ELR (cell line): ENCODE data around the gene LRRC71.

Experiments
- DNase-seq: peaks from one replicate; pipeline ENCODE4 v3.0.0-alpha.2; 2015; ENCODE audit warnings: low read depth

LRRC71 gene

DNA sequence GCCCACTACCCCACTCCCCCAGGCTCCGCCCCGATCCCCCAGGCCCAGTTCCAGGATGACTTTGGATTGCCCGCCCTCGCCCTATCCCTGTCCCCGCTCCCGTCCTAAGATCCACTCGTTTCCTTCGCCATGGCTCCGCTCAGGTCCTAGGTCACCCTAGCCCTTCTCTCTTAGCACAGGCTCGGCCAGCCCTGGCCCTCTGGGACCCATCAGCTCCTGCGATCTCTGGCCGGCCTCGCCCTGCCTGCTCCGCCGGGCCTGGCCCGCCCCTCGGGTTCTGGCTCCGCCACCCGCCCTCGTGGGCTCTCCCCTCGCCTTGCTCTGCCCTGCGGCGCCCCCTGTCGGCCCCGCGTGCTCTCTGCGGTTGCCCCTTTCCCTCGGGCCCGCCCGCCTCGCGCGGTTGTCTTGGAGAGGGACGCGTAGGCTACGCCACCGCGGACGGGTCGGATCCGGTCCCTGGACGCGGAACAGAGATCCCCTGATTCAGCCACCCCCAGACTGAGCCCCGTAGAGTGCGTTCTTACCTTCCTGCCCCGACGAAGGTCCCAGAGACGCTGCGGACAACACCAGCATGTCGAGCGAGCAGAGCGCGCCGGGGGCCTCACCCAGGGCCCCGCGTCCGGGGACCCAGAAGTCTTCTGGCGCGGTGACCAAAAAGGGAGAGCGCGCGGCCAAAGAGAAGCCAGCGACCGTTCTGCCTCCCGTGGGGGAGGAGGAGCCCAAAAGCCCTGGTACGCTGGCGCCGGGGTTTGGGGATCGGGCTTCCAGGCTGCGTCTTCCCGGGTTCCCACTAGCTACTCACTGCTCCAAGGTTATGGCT is at the start of gene LRRC71:
Gene LRRC71, plus strand, starts transcription at position 400 of the 820 bp plus-strand sequence. Its CDS starts 172 bp downstream, at position 572.
- DNase-seq = peak; percentile 87

DNA sequence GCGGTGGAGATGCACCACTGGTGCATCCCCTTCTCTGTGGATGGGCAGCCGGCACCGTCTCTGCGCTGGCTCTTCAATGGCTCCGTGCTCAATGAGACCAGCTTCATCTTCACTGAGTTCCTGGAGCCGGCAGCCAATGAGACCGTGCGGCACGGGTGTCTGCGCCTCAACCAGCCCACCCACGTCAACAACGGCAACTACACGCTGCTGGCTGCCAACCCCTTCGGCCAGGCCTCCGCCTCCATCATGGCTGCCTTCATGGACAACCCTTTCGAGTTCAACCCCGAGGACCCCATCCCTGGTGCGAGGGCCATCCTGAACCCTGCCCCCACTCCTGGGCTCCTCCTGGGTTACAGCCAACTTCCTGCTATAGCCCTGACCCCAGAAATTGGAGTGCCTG is 46.8 kb upstream of the LRRC71 start:
- DNase-seq = no peak

DNA sequence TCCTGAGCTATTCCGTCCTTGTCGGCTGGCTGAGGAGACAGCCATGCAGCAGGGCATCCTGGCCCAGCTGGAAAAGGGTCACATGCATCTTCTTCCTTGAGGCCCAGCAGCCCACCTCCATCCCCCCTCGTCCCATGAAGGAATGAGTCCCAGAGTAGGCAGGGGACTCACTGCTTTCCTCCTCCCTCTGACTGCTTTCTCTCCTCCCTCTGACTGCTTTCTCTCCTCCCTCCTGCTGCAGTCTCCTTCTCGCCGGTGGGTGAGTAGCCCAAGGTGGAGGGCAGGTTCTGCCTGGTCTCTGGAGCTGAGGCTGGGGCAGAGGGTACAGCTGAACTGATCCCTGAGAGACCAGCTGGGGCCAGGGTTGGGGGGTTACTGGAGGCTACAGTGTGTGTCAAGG is 46.3 kb upstream of the LRRC71 start:
- DNase-seq = no peak

DNA sequence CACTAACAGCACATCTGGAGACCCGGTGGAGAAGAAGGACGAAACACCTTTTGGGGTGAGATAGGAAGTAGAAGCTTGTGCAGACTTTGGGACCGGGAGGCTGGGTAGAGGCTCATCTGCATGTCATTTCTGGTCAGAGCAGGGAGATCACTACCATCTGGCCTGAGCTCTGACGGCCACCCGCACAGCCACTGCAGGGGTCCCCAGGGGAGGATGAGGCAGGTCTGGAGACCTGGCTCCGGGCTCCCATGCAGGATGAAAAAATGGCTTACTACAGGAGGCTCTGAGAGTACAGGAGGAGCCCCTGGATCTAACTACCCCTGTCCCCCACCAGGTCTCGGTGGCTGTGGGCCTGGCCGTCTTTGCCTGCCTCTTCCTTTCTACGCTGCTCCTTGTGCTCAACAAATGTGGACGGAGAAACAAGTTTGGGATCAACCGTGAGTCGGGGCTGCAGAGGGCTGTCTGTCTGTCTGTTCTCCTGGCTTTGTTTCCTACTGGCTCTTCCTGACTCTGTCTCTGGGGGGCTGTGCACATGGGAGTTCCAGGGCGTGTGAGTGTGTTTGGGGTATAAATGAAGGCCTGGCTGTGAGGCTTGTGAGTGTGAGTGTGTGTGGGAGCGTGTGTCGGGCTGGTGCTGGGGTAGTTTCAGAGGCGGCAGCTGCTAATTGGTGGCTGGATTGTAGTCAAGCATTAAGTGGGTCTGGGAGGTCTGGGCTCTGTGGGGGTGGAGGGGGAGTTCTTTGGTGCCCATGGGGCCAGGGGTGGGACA is 45.7 kb upstream of the LRRC71 start:
- no peak for DNase-seq

DNA sequence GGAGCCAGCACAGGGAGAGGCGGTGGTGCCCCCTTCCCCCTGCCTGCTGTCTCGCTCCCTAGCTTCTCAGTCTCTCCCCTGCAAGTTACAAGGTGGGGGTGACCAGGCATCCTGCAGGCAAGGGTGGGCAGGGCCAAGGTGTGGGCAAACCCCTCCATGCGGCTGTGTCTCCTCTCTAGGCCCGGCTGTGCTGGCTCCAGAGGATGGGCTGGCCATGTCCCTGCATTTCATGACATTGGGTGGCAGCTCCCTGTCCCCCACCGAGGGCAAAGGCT is 45.2 kb upstream of the LRRC71 start:
- DNase-seq = no peak

DNA sequence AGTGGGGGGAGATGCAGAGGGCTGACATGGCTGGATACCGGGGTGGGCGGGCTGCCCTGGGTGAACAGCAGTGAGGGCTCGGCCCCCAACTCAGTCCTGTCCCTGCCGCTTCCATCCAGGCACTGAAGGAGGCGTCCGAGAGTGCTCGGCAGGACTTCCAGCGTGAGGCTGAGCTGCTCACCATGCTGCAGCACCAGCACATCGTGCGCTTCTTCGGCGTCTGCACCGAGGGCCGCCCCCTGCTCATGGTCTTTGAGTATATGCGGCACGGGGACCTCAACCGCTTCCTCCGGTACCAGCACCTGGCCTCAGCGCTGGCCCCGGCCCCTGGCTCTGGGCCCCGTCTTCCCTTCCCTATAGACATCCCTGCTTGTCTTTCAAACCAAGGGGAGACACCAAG is 44.2 kb upstream of the LRRC71 start:
- DNase-seq = no peak

DNA sequence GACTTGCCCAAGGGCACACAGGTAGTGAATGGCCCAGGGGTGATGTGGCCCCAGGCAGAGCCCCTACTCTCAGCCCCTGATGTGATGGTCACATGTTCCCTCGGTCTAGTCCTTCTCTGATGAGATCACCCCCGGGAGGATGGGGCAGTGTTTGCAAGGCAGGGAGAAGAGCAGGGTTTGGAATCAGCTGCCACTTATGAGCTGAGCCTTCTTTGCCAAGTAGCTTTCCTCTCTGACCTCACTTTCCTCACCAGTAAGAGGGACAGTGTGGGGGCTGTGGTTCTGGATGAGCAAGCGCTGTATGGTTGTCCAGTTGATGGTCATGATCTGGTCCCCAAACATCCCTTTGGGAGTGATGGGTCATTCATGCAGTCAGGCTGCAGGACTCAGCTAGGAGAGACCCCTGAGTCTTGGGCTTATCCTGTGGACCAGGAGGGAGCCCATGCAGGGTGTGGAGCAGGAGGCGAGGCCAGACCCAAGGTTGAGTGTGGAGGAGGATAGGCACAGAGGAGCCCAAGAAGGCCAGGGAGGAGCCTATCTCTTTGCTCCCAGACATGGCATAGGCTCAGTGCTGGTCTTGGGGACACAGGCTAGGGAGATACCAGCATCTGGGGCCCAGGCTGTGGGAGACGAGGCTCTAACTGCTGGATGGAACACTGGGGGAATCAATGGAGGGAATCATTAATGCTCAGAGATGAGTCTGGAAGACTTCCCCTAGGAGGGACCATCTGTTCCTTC is 42.8 kb upstream of the LRRC71 start:
- DNase-seq = no peak

DNA sequence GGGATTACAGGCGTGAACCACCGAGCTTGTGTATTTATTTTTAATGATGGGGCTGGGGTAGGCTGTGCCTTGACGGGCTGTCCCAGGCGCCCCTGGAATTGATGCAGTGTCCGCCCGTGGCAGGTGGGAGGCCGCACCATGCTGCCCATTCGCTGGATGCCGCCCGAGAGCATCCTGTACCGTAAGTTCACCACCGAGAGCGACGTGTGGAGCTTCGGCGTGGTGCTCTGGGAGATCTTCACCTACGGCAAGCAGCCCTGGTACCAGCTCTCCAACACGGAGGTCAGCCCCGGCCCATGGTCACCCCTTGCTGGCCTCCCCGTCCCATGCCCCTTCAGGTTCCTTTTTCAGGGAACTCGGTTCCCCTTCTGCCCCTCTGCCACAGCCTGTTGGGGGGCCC is 40.6 kb upstream of the LRRC71 start:
- DNase-seq = no peak

DNA sequence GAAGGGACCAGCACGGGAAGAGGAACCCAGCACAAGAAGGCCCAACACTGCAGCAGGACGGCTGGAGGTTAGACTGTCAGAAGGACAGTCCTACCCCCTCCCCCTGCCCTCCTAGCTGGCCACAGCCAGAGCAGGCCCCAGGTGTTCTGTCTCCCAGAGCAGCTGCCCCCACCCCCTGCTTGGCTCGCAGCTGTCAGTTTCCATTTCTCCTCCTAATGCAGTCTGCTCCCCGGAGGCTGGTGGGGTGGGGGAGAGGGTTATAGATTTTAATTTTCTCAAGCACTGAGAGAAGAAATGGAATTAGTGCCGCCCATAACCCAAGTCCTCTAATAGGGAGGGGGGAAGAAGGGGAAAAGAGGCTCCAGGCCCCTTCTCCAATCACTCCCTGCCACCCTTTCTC is 40.0 kb upstream of the LRRC71 start:
- DNase-seq = no peak

DNA sequence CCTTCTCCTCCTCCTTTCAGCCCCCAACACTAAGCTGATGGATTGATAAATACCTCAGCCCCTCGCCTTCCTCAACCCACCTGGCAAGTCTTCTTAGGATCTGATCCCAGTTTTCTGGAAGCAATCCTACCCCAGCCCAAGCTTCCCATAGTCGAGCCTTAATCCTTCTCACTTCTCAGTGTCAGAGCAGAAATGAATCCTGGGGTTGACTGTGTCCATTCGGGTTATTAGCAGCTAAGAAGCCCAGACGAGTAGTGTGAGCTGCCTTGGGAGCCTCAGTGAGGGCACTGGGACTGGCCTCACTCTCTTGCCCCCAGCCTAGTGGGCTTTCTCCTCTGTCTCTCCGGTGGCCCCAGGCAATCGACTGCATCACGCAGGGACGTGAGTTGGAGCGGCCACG is 39.3 kb upstream of the LRRC71 start:
- no peak for DNase-seq

DNA sequence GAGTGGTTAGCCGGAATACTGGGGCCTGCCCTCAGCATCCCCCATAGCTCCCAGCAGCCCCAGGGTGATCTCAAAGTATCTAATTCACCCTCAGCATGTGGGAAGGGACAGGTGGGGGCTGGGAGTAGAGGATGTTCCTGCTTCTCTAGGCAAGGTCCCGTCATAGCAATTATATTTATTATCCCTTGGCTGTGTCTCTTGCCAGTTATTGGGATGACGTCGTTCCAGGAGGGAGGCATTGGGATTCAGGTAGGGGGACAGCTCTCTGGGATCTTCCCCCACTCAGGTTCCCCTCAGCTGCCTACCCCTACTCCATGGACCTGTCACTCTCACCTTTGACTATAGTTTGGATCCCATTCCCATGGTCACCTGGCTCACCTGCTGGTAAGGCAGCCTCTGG is 38.8 kb upstream of the LRRC71 start:
- no peak for DNase-seq

DNA sequence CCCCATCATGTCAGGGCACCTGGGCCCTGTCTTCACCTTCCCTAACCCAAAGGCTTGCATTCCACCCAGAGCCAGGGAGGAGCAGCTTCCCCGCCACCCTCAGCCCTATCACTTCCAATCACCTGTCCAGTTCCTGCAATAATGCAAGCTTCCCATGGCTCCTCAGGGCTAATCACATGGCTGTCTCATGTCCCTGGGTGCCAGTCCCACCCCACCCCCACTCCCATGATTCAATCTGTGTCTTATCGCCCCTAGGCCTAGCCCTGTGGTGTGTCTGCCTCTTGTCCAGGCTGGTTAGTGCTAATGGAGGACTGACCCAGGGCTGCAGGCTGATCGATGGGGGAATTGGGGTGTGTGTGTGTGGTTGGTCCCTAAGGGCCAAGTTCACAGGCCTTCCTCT is 37.9 kb upstream of the LRRC71 start:
- no peak for DNase-seq

DNA sequence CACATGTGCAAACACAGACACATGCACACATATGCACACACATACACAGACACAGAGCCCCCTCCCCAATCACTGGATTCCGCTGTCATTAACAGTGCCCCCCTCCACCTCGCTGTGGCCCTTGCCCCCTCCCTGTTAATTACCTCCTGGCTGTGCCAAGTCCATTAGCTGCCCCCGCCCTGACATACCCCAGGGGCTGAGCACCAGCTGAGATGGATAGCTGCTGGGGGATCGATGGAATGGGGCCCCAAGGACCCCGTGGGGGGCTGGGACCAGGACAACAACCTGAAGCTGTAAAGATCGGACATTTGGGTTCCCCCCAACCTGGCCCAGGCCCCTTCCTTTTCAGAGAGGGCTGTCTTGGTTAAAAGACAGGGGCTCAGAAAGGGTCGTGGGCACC is 36.5 kb upstream of the LRRC71 start:
- no peak for DNase-seq

DNA sequence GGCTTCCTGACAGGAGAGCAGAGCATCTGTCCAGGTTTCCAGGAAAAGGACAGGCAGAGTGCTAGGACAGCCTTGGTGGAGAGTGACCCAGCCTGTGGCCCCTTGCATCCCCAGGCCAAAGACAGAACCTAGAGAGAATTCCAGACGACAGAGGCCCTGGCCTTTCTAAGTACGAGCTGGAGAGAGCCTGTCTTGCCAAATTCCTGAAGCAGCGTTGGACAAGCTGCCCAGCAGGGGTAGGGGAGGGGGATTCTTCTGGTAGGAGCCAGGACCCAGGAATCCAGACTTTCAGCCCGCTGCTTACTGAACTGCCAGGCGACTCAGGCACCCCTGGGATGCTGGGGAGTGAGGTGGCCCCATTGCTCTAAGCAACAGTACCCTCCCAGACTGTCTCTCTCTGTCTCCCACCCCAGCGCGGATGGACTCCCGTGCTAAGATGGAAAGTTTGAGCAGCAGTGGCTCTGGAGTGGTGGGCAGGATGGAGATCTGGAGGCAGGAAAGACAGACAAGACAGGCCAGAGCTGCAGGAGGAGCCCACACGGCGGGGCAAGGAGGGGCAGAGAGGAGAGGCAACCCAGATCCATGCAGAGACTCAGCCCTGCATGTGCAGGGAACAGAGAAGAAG is 35.8 kb upstream of the LRRC71 start:
- DNase-seq = no peak

DNA sequence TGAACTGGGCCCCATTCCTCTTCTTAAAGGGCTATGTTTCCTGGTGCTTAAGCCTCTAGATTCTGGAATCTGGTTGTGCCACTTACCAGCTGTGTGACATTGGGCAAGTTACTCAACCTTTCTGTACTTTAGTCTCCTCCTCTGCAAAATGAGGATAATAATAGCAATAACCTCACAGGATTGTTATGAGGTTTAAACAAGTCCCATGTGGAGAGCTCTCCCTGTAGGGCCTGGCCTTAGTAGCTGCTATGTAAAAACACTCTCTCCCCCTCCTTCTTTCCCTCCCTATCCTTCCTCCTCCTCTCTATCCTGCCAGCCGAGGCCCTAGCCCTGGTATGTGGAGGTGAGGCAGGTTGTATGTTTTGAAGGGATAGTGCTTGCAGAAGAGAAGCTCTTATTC is 35.1 kb upstream of the LRRC71 start:
- no peak for DNase-seq

DNA sequence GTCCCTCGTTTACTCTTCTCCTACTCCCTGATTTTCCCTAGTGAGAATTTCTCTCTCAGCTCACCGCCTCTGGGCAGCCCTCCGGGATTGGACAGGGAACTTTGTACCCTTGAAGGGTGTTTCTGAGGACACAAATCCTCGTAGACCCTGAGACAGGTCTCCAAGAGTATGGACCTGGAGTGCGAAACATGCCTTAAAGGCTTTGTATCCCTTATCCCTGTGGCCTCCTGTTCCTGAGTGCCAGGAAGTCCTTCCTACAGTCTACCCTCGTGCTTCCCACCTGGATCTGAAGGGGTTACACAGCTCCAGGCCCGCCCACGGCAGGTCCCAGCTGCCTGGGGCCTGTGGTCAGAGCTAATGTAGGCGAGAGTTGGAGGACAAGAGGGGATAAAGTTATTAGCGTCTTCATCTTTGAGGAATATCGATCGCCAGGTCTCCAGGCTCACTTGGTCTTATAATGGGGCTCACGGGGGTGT is 34.5 kb upstream of the LRRC71 start:
- DNase-seq = no peak

DNA sequence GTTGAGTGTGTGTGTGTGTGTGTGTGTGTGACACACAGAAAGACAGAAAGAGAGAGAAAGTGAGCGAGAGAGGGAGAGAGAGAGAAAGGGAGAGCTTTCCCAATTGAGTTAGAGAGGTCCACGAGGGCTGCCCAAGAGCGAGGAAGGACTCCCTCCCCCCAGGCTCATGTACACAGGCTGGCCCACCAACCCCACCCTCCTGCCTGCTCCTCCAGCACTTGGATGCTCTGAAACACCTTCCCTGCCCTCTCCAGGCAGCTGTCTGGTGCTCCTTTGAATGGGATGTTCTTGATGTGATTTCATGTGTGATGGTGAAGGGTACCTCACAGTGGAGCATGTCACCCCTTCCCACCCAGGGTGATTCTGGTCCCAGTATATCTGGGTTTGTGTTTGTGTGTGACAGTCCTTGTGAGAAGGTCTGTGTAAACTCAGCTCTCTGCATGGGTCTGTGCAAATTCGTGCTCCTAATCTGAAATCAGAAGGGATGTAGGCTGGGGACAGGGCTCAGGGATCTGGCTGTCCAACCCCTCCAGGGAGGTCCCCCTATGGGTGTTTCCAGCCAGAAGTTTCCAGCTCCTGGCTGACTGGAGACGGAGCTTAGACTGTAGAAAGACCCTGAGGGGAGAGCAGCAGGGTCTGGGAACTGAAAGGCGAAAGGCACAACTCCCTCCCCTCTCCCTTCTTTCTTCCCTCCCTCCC is 33.7 kb upstream of the LRRC71 start:
- no peak for DNase-seq

DNA sequence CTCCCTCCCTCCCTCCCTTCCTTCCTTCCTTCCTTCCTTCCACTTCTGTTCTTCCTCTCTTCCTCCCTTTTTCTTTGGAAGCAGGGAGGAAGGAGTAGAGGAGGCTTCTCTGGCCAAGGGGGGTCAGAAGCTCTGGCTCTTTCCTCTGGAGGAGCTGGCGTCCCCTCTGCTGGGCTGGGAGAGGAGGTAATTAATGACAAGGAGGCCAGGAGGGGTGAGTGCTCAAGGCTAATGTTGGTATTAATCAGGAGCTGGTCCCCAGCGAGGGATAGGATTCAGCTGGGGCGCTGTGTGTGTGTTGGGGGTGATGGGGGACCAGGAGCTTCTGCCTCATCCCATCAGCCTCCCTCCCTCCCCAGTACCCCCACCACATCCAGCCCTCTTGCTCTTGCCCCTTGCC is 33.1 kb upstream of the LRRC71 start:
- DNase-seq = no peak

DNA sequence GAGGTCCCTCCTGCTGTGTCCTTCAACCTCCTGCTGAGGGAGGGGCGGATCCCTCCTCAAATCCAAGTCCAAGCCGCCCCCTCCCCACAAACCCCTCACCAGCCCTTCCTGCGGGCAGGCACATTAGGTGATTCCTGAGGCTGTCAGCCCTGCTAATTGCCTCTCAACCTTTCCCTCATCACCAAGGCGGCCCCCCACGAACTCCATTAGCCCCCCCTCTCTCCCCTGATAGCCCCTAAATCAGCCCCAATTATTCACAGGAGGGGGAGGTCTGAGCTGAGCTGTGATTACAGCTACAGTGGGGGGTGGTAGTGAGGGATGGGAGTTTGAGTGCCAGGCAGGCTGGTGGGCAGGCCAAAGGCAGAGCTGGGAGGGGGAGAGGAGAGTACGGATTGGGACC is 32.7 kb upstream of the LRRC71 start:
- DNase-seq = no peak

DNA sequence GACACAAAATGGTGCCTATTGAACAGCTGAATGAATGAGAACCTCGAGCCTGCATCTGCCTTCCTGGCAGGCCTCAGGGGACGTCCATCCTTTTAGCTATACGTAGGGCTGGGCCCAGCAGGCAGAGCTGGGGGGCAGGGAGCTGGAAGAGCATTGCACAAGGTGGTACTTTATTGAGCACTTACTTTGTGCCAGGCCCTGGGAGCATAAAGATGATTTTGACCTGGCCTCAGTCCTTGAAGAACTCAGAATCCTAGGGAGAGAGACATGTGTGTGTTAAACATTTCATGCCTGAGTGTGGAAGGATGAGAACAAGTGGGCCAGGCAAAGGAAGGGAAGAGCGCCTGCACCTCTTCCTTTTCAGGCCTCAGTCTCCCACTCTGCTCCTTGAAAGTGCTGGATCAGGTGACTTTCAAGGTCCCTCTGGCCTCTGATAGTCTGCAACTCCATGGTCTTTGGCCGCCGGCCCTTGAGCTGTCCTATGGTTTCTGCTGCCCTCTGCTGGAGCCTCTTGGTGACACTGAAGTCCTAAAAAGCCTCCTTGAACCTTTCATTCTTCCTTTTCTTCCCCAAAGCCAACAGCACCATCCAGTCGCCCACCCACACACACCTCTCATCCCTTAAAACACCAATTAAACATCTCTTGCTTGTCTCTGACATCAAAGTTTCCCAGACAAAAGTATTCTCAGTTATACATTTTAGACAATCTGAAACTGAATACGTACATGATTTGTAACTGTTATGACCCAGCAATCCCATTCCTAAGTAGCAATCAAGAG is 30.4 kb upstream of the LRRC71 start:
- peak; percentile 84 for DNase-seq
